Measurements from ENCODE around the gene PDZD7.
A peak's percentile ranks its signal among the peaks of the same experiment; 100 is the strongest.

Gene PDZD7

GRCh38 chr10:101031128-101031795, at the start of gene PDZD7, which contains the start of gene SFXN3:
Gene PDZD7, minus strand, starts transcription at chr10:101031129. Its CDS starts 910 bp downstream, at chr10:101030219.
Gene SFXN3, plus strand, starts transcription at chr10:101031234. Its CDS starts 3,461 bp downstream, at chr10:101034695.
- DNase-seq = peak; percentile 68 to 84

GRCh38 chr10:101079874-101080273, 48.9 kb upstream of the PDZD7 start:
- DNase-seq = no peak

GRCh38 chr10:101076630-101077029, 45.7 kb upstream of the PDZD7 start:
- no peak for DNase-seq

- DNase-seq = no peak
These were observed 44.8 kb upstream of the PDZD7 start for GRCh38 chr10:101075775-101076174.

GRCh38 chr10:101073631-101074030, 42.7 kb upstream of the PDZD7 start:
- DNase-seq = no peak

- no peak for DNase-seq
These were observed 42.0 kb upstream of the PDZD7 start for GRCh38 chr10:101072923-101073322.

GRCh38 chr10:101071885-101072433, 41.0 kb upstream of the PDZD7 start:
- no peak for DNase-seq

GRCh38 chr10:101071267-101071884, 40.4 kb upstream of the PDZD7 start:
- DNase-seq = peak; percentile 51 to 83

GRCh38 chr10:101070098-101070497, 39.2 kb upstream of the PDZD7 start:
- DNase-seq = no peak

GRCh38 chr10:101069441-101069840, 38.5 kb upstream of the PDZD7 start:
- no peak for DNase-seq

GRCh38 chr10:101067356-101068083, 36.6 kb upstream of the PDZD7 start:
- DNase-seq = peak; percentile 32 to 64

GRCh38 chr10:101066896-101067355, 36.0 kb upstream of the PDZD7 start:
- DNase-seq = no peak

- DNase-seq = no peak
These were observed 35.4 kb upstream of the PDZD7 start for GRCh38 chr10:101066146-101066895.

GRCh38 chr10:101065481-101066145, 34.7 kb upstream of the PDZD7 start:
- no peak for DNase-seq

- no peak for DNase-seq
These were observed 33.6 kb upstream of the PDZD7 start for GRCh38 chr10:101064415-101065030.

- DNase-seq = no peak
These were observed 32.9 kb upstream of the PDZD7 start for GRCh38 chr10:101063548-101064414.

GRCh38 chr10:101063050-101063525, 32.2 kb upstream of the PDZD7 start:
- DNase-seq = no peak

- peak in 1 of 2 donors; percentile 72 for DNase-seq
These were observed 31.5 kb upstream of the PDZD7 start for GRCh38 chr10:101062232-101063049.

- no peak for DNase-seq
These were observed 30.8 kb upstream of the PDZD7 start, which contains the start of gene KAZALD1 for GRCh38 chr10:101061624-101062231. Gene KAZALD1, plus strand, starts transcription at chr10:101061989. Its CDS starts 604 bp downstream, at chr10:101062593.

All from bone marrow (tissue), 2 donors.